Fibroblast of lung (primary cell): ENCODE measurements around the gene DGKQ. TPM values are rescaled to one million over a fixed set of nuclear protein-coding genes. Genes with fewer than 3 reads are reported as not detected.

Source experiments
- DNase-seq, 2 donors: peaks; one replicate each; pipeline versions ENCODE4 v3.0.0 to v3.0.0-alpha.2; 2010; ENCODE audit warnings: low read depth in 2 of 2
- H2AFZ ChIP-seq: 2 replicates; pipeline ENCODE4 v1.5.1; 2012; ENCODE audit warnings: low read length, control low read depth, inconsistent platforms
- H3K27ac ChIP-seq: 2 replicates; pipeline ENCODE4 v1.5.1; 2011; ENCODE audit warnings: low read length, control low read depth; ENCODE audit not compliant: insufficient read depth
- H3K27me3 ChIP-seq: 2 replicates; pipeline ENCODE4 v1.5.1; 2011; ENCODE audit warnings: mild to moderate bottlenecking, low read length; ENCODE audit not compliant: control insufficient read depth, insufficient read depth
- H3K36me3 ChIP-seq: 2 replicates; pipeline ENCODE4 v1.5.1; 2011; ENCODE audit warnings: low read length; ENCODE audit not compliant: control insufficient read depth, insufficient read depth
- H3K4me1 ChIP-seq: 2 replicates; pipeline ENCODE4 v1.5.1; 2011; ENCODE audit warnings: low read length; ENCODE audit not compliant: control insufficient read depth, insufficient read depth; ENCODE audit errors: extremely low read depth
- H3K4me2 ChIP-seq: 2 replicates; pipeline ENCODE4 v1.5.1; 2011; ENCODE audit warnings: low read length, control low read depth; ENCODE audit not compliant: insufficient read depth; ENCODE audit errors: extremely low read depth
- H3K4me3 ChIP-seq, 4 experiments: fragments of 200-600 bp in 1 of 4; sonication (generic) in 1 of 4; replicated peaks in 1 of 4; 2 replicates each; pipeline ENCODE4 v1.5.1; 2011 to 2016; ENCODE audit warnings: low read length in 4 of 4, low read depth in 3 of 4, mild to moderate bottlenecking in 3 of 4, control low read depth in 2 of 4, inconsistent platforms in 1 of 4, mixed read lengths in 1 of 4; ENCODE audit not compliant: insufficient read depth in 1 of 4; ENCODE audit errors: control extremely low read depth in 1 of 4
- H3K79me2 ChIP-seq: 2 replicates; pipeline ENCODE4 v1.5.1; 2012; ENCODE audit warnings: mild to moderate bottlenecking, low read length, inconsistent platforms; ENCODE audit not compliant: control insufficient read depth, insufficient read depth
- H3K9ac ChIP-seq: 2 replicates; pipeline ENCODE4 v1.5.1; 2011; ENCODE audit warnings: mild to moderate bottlenecking, low read length, control low read depth; ENCODE audit not compliant: insufficient read depth
- H3K9me3 ChIP-seq: 2 replicates; pipeline ENCODE4 v1.5.1; 2012; ENCODE audit warnings: low read depth, low read length; ENCODE audit not compliant: control insufficient read depth, insufficient read depth
- H4K20me1 ChIP-seq: 2 replicates; pipeline ENCODE4 v1.5.1; 2011; ENCODE audit warnings: low read length; ENCODE audit not compliant: control insufficient read depth, insufficient read depth; ENCODE audit errors: extremely low read depth
- CTCF ChIP-seq, 2 donors: IDR thresholded peaks in 1 of 2; conservative IDR thresholded peaks in 1 of 2; 1 replicate in 1 of 2; 2 replicates in 1 of 2; pipeline ENCODE4 v1.5.1; 2011 to 2012; ENCODE audit warnings: low read length in 2 of 2, control low read depth in 1 of 2, inconsistent platforms in 1 of 2, low read depth in 1 of 2, mild to moderate bottlenecking in 1 of 2
- EZH2 ChIP-seq: IDR thresholded peaks from 2 replicates; pipeline ENCODE4 v1.5.1; 2012; ENCODE audit warnings: low read length, control low read depth, mild to moderate bottlenecking; ENCODE audit errors: missing control alignments
- polyA plus RNA-seq, 2 donors: library from polyadenylated mRNA; depleted of rRNA in 1 of 2; stranded (reverse) in 1 of 2; unstranded in 1 of 2; fragments of >200 nt; gene quantifications; 2 replicates each; pipeline ENCODE4 v1.2.1, GENCODE V29; 2011 to 2012; ENCODE audit warnings: missing spikeins in 1 of 2
- total RNA-seq: library from RNA; depleted of rRNA; stranded (reverse); fragments of >200 nt; gene quantifications from 2 replicates; pipeline ENCODE4 v1.2.1, GENCODE V29; 2014

Gene DGKQ
- total and polyA plus RNA-seq, 2 donors (not counting 1 experiment from before 2014, with no cell fraction given), result 2.1 to 13.2 TPM

GRCh38 chr4:1011022-1011665, 37.8 kb upstream of the DGKQ start, which contains the start of gene FGFRL1:
FGFRL1 (plus strand) TSS chr4:1011626; CDS start chr4:1012486, 860 bp downstream.
- Histone ChIP-seq H3K27me3 (peaks cover 17% of the 10 kb centered on the region), H4K20me1 (no peaks in the 10 kb centered on the region), H3K9me3 (no peaks in the 10 kb centered on the region), H3K36me3 (no peaks in the 10 kb centered on the region), H3K9ac (peak within 1 kb of the TSS; percentile 30), H3K79me2 (no peaks in the 10 kb centered on the region), H2AFZ (peak within 1 kb of the TSS; percentile 10), H3K27ac (no peak within 1 kb of the TSS), H3K4me2 (peak within 1 kb of the TSS; percentile 78), H3K4me1 (peaks cover 3% of the 10 kb centered on the region), H3K4me3 (peak within 1 kb of the TSS; percentile 29 to 52 (median 31))
- TF ChIP-seq CTCF (conservative IDR thresholded peaks at IDR 0.05 in 1 of 2, IDR thresholded peaks at IDR 0.05 in 1 of 2; ENCODE audit: low read depth in 1 of 2, low read length in 2 of 2) (no peak), EZH2 (no peak)
- DNase-seq, result peak; percentile 85

- Histone ChIP-seq H3K4me1 (peaks cover 3% of the 10 kb centered on the region), H3K9me3 (no peaks in the 10 kb centered on the region), H2AFZ (peak overlapping the region; percentile 10), H3K79me2 (no peaks in the 10 kb centered on the region), H3K4me3 (peak overlapping the region in 2 of 4 experiments; percentile 28 to 52), H3K27ac (no peak overlapping the region), H3K27me3 (peaks cover 17% of the 10 kb centered on the region), H4K20me1 (no peaks in the 10 kb centered on the region), H3K9ac (no peak overlapping the region), H3K4me2 (peak overlapping the region; percentile 78), H3K36me3 (no peaks in the 10 kb centered on the region)
- TF ChIP-seq CTCF (conservative IDR thresholded peaks at IDR 0.05 in 1 of 2, IDR thresholded peaks at IDR 0.05 in 1 of 2; ENCODE audit: low read depth in 1 of 2, low read length in 2 of 2) (no peak), EZH2 (no peak)
- peak; percentile 72 to 83 for DNase-seq
These were observed 37.1 kb upstream of the DGKQ start for GRCh38 chr4:1010395-1011021.

- peak overlapping the region; percentile 42 for H3K9ac ChIP-seq
- no peaks in the 10 kb centered on the region for H3K36me3 ChIP-seq
- peak in 1 of 2 donors; percentile 7 for TF ChIP-seq CTCF (conservative IDR thresholded peaks at IDR 0.05 in 1 of 2, IDR thresholded peaks at IDR 0.05 in 1 of 2; ENCODE audit: low read depth in 1 of 2, low read length in 2 of 2)
- no peak for TF ChIP-seq EZH2
- no peaks in the 10 kb centered on the region for H3K9me3 ChIP-seq
- no peaks in the 10 kb centered on the region for H3K79me2 ChIP-seq
- peak overlapping the region; percentile 77 for H2AFZ ChIP-seq
- H3K4me1 ChIP-seq, result peaks cover 3% of the 10 kb centered on the region
- DNase-seq, result peak; percentile 23 to 51
- no peak overlapping the region for H3K27ac ChIP-seq
- H3K4me3 ChIP-seq, result peak overlapping the region; percentile 48 to 70 (median 62)
- peak overlapping the region; percentile 98 for H3K4me2 ChIP-seq
- H4K20me1 ChIP-seq, result no peaks in the 10 kb centered on the region
- H3K27me3 ChIP-seq, result peaks cover 17% of the 10 kb centered on the region
These were observed 36.4 kb upstream of the DGKQ start for GRCh38 chr4:1009542-1010394.
